ENCODE measurements around the gene EEPD1. TPM values are rescaled to one million over a fixed set of nuclear protein-coding genes. Genes with fewer than 3 reads are reported as not detected.

Gene EEPD1
- total and polyA plus RNA-seq, 3 donors from 2014 or later = 10.2 to 11.8 (median 10.9) TPM

- Histone ChIP-seq H3K4me1 (peaks cover 10% of the 10 kb centered on the region), H3K27ac (no peak overlapping the region), H3K4me3 (no peak overlapping the region), H3K36me3 (ENCODE audit: low read depth, missing control alignments) (no peaks in the 10 kb centered on the region), H3K9me3 (no peaks in the 10 kb centered on the region), H3K27me3 (no peaks in the 10 kb centered on the region)
- TF ChIP-seq CTCF (IDR thresholded peaks at IDR 0.05) (no peak), POLR2A (IDR thresholded peaks at IDR 0.05) (no peak)
- intact Hi-C loops (cut with DNase I; ENCODE audit: low total_unique reads) = no loop called here
- DNase-seq = no peak
- WGBS, 2 donors = 91 to 92% methylated on average over 5 of the region's 5 CpGs
Observed at GRCh38 chr7:36201122-36201723, 48.2 kb downstream of the EEPD1 start.

- no peaks in the 10 kb centered on the region for H3K9me3 ChIP-seq
- no peak overlapping the region for H3K4me3 ChIP-seq
- H3K27me3 ChIP-seq = no peaks in the 10 kb centered on the region
- H3K27ac ChIP-seq = no peak overlapping the region
- TF ChIP-seq POLR2A (IDR thresholded peaks at IDR 0.05) = no peak
- no peak for TF ChIP-seq CTCF (IDR thresholded peaks at IDR 0.05)
- WGBS, 2 donors = 58 to 63% methylated on average over 9 of the region's 9 CpGs
- no peaks in the 10 kb centered on the region for H3K36me3 ChIP-seq (ENCODE audit: low read depth, missing control alignments)
- DNase-seq = no peak
- intact Hi-C loops (cut with DNase I; ENCODE audit: low total_unique reads) = no loop called here
- peaks cover 15% of the 10 kb centered on the region for H3K4me1 ChIP-seq
Observed at GRCh38 chr7:36202398-36202797, 49.3 kb downstream of the EEPD1 start.

- Histone ChIP-seq H3K27me3 (no peaks in the 10 kb centered on the region), H3K4me1 (peaks cover 23% of the 10 kb centered on the region), H3K9me3 (no peaks in the 10 kb centered on the region), H3K36me3 (ENCODE audit: low read depth, missing control alignments) (no peaks in the 10 kb centered on the region), H3K4me3 (no peak overlapping the region), H3K27ac (no peak overlapping the region)
- 62 to 65% methylated on average over 8 of the region's 8 CpGs for WGBS, 2 donors
- TF ChIP-seq POLR2A (IDR thresholded peaks at IDR 0.05) (no peak), CTCF (IDR thresholded peaks at IDR 0.05) (no peak)
- intact Hi-C loops (cut with DNase I; ENCODE audit: low total_unique reads) = no loop called here
- DNase-seq = no peak
Observed at GRCh38 chr7:36203071-36203790, 50.2 kb downstream of the EEPD1 start.

GRCh38 chr7:36204044-36204663, 51.1 kb downstream of the EEPD1 start:
- Histone ChIP-seq H3K4me1 (peaks cover 25% of the 10 kb centered on the region), H3K9me3 (no peaks in the 10 kb centered on the region), H3K4me3 (no peak overlapping the region), H3K27me3 (no peaks in the 10 kb centered on the region), H3K27ac (no peak overlapping the region), H3K36me3 (ENCODE audit: low read depth, missing control alignments) (no peaks in the 10 kb centered on the region)
- intact Hi-C loops (cut with DNase I; ENCODE audit: low total_unique reads) = no loop called here
- TF ChIP-seq CTCF (IDR thresholded peaks at IDR 0.05) = no peak
- no peak for TF ChIP-seq POLR2A (IDR thresholded peaks at IDR 0.05)
- 75 to 82% methylated on average over 5 of the region's 5 CpGs for WGBS, 2 donors
- DNase-seq = no peak
